GM12878 (cell line): ENCODE data around the gene KLF6. TPM values are rescaled to one million over a fixed set of nuclear protein-coding genes. Genes with fewer than 3 reads are reported as not detected.

Experiments used
- CEBPB ChIP-seq, 2 experiments: fragments of 150-350 bp in 1 of 2; IDR thresholded peaks; 2 replicates each; pipeline ENCODE4 v1.6.1; 2012 to 2014; ENCODE audit warnings: low read depth in 2 of 2, low read length in 2 of 2, borderline replicate concordance in 1 of 2, inconsistent platforms in 1 of 2
- CHD4 ChIP-seq: fragments of 200-600 bp; sonication (generic); IDR thresholded peaks from 2 replicates; pipeline ENCODE4 v1.6.1; 2016; ENCODE audit warnings: mild to moderate bottlenecking
- GABPA ChIP-seq: IDR thresholded peaks from 2 replicates; pipeline ENCODE4 v1.6.1; 2014; ENCODE audit warnings: antibody characterized with exemption, low read depth, mild to moderate bottlenecking, inconsistent platforms
- HDGF ChIP-seq: fragments of 450-650 bp; IDR thresholded peaks from 2 replicates; pipeline ENCODE4 v1.6.1; 2016; ENCODE audit warnings: antibody characterized with exemption
- JUNB ChIP-seq: IDR thresholded peaks from 2 replicates; pipeline ENCODE4 v1.6.1; 2016; ENCODE audit warnings: antibody characterized with exemption, mild to moderate bottlenecking
- JUND ChIP-seq: IDR thresholded peaks from 2 replicates; pipeline ENCODE4 v1.6.1; 2012; ENCODE audit warnings: low read depth, mild to moderate bottlenecking, low read length, improper control_type of control experiment, moderate library complexity
- NBN ChIP-seq: fragments of 450-650 bp; IDR thresholded peaks from 2 replicates; pipeline ENCODE4 v1.6.1; 2016
- POLR2A ChIP-seq: IDR thresholded peaks from 2 replicates; pipeline ENCODE4 v1.6.1; 2011; ENCODE audit warnings: low read depth, mild to moderate bottlenecking, low read length
- TAF1 ChIP-seq: IDR thresholded peaks from 2 replicates; pipeline ENCODE4 v1.6.1; 2011; ENCODE audit warnings: mild to moderate bottlenecking, low read depth, low read length, borderline replicate concordance
- TCF3 ChIP-seq: IDR thresholded peaks from 2 replicates; pipeline ENCODE4 v1.6.1; 2012; ENCODE audit warnings: low read depth, mild to moderate bottlenecking, low read length, borderline replicate concordance; ENCODE audit not compliant: insufficient read depth
- ZNF207 ChIP-seq: fragments of 450-650 bp; IDR thresholded peaks from 2 replicates; pipeline ENCODE4 v1.6.1; 2014; ENCODE audit warnings: antibody characterized with exemption, mild to moderate bottlenecking, borderline replicate concordance
- ZNF24 ChIP-seq: fragments of 450-650 bp; IDR thresholded peaks from 2 replicates; pipeline ENCODE4 v1.6.1; 2017; ENCODE audit warnings: antibody characterized with exemption, mild to moderate bottlenecking
- ZNF274 ChIP-seq: IDR thresholded peaks from one replicate; pipeline ENCODE4 v1.8.0; 2011; ENCODE audit not compliant: insufficient read length, insufficient read depth
- ZZZ3 ChIP-seq: IDR thresholded peaks from 2 replicates; pipeline ENCODE4 v1.6.1; 2011; ENCODE audit warnings: low read depth; ENCODE audit not compliant: control insufficient read depth, insufficient read length
- polyA plus RNA-seq, 11 experiments: library from polyadenylated mRNA; depleted of rRNA in 4 of 11; unstranded in 6 of 11; stranded (reverse) in 5 of 11; fragments of >200 nt; fragmentation: Nextera tagmentation in 4 of 11; fragmentation: Illumina TruSeq in 1 of 11; extraction: Ambion mirVana in 4 of 11; extraction: Trizol in 1 of 11; gene quantifications; 1 replicate in 1 of 11; 2 replicates in 10 of 11; pipeline versions ENCODE4 v1.2.1 to v1.2.3, GENCODE V29; 2011 to 2016; ENCODE audit warnings: inconsistent platforms in 2 of 11, missing spikeins in 2 of 11, low read depth in 1 of 11
- total RNA-seq, 4 experiments: library from RNA; depleted of rRNA in 3 of 4; stranded (reverse); fragments of >200 nt in 3 of 4; fragmentation: Illumina TruSeq in 1 of 4; extraction: Trizol in 1 of 4; gene quantifications; 2 replicates each; pipeline versions ENCODE4 v1.2.1 to v1.2.3, GENCODE V29; 2013 to 2021
- TF ChIP-seq, protein P1 (sequence below): IDR thresholded peaks from 2 replicates; pipeline ENCODE4 v1.6.1; 2011; ENCODE audit warnings: low read depth, low read length, improper control_type of control experiment, borderline replicate concordance
- TF ChIP-seq, protein P2 (sequence below): fragments of 450-650 bp; IDR thresholded peaks from 2 replicates; pipeline ENCODE4 v1.6.1; 2017; ENCODE audit warnings: low read depth, mild to moderate bottlenecking, moderate library complexity
- TF ChIP-seq, protein P3 (sequence below): IDR thresholded peaks from 2 replicates; pipeline ENCODE4 v1.6.1; 2011; ENCODE audit warnings: mild to moderate bottlenecking, low read depth, low read length, moderate library complexity; ENCODE audit not compliant: insufficient replicate concordance
- TF ChIP-seq, protein P4 (sequence below): IDR thresholded peaks from 2 replicates; pipeline ENCODE4 v1.6.1; 2011; ENCODE audit warnings: borderline replicate concordance, low read depth, mild to moderate bottlenecking, moderate library complexity, low read length; ENCODE audit not compliant: insufficient read depth, poor library complexity, severe bottlenecking
- TF ChIP-seq, protein P5 (sequence below): IDR thresholded peaks from 2 replicates; pipeline ENCODE4 v1.6.1; 2011; ENCODE audit warnings: borderline replicate concordance, low read depth, mild to moderate bottlenecking, moderate library complexity, mixed read lengths, low read length; ENCODE audit not compliant: insufficient read depth; ENCODE audit errors: extremely low read length
- TF ChIP-seq, protein P6 (sequence below): fragments of 450-650 bp; IDR thresholded peaks from 2 replicates; pipeline ENCODE4 v1.6.1; 2016; ENCODE audit warnings: mild to moderate bottlenecking
- TF ChIP-seq, protein P7 (sequence below): fragments of 450-650 bp; IDR thresholded peaks from 2 replicates; pipeline ENCODE4 v1.6.1; 2017; ENCODE audit warnings: antibody characterized with exemption, mild to moderate bottlenecking, moderate library complexity

KLF6 gene
- total and polyA plus RNA-seq, 10 of the 15 experiments (the other 5 are each of a cell fraction or from before 2014, with no cell fraction given) = 7.4 to 54.1 (median 23.5) TPM

DNA sequence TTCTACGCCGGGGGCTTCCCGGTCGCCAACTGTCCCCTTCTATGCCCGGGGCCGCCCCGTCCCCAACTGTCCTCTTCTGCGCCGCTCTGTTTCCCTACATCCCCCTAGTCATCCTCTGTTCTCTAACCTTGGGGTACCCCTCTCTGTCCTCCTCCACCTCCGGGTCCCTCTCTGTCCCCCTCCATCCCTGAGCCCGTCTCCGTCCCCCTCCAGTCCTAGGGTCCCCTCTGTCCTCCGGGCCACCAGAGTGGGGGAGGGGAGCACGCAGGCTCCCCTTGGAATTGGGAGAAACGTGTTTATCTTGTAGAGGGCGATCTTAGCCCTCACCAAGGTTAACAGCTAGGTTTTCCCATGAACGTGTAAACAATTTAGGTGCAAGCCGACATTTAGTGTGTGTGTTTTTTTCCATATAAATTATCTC lies 852 bp upstream of the KLF6 start (continued):
- TF ChIP-seq, protein P1, sequence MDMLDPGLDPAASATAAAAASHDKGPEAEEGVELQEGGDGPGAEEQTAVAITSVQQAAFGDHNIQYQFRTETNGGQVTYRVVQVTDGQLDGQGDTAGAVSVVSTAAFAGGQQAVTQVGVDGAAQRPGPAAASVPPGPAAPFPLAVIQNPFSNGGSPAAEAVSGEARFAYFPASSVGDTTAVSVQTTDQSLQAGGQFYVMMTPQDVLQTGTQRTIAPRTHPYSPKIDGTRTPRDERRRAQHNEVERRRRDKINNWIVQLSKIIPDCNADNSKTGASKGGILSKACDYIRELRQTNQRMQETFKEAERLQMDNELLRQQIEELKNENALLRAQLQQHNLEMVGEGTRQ = no peak
- TF ChIP-seq CHD4 = no peak
- TF ChIP-seq GABPA = no peak
- TF ChIP-seq HDGF = no peak; the same call in 1 of the 2 replicates
- TF ChIP-seq JUND = no peak
- TF ChIP-seq, protein P2, sequence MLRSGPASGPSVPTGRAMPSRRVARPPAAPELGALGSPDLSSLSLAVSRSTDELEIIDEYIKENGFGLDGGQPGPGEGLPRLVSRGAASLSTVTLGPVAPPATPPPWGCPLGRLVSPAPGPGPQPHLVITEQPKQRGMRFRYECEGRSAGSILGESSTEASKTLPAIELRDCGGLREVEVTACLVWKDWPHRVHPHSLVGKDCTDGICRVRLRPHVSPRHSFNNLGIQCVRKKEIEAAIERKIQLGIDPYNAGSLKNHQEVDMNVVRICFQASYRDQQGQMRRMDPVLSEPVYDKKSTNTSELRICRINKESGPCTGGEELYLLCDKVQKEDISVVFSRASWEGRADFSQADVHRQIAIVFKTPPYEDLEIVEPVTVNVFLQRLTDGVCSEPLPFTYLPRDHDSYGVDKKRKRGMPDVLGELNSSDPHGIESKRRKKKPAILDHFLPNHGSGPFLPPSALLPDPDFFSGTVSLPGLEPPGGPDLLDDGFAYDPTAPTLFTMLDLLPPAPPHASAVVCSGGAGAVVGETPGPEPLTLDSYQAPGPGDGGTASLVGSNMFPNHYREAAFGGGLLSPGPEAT = peak; percentile 30; the same call in 1 of the 2 replicates
- TF ChIP-seq ZNF274 = no peak
- TF ChIP-seq JUNB = no peak
- TF ChIP-seq, protein P3, sequence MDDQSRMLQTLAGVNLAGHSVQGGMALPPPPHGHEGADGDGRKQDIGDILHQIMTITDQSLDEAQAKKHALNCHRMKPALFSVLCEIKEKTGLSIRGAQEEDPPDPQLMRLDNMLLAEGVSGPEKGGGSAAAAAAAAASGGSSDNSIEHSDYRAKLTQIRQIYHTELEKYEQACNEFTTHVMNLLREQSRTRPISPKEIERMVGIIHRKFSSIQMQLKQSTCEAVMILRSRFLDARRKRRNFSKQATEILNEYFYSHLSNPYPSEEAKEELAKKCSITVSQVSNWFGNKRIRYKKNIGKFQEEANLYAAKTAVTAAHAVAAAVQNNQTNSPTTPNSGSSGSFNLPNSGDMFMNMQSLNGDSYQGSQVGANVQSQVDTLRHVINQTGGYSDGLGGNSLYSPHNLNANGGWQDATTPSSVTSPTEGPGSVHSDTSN = no peak
- TF ChIP-seq ZNF24 = no peak
- TF ChIP-seq POLR2A = peak; percentile 75
- TF ChIP-seq, protein P4, sequence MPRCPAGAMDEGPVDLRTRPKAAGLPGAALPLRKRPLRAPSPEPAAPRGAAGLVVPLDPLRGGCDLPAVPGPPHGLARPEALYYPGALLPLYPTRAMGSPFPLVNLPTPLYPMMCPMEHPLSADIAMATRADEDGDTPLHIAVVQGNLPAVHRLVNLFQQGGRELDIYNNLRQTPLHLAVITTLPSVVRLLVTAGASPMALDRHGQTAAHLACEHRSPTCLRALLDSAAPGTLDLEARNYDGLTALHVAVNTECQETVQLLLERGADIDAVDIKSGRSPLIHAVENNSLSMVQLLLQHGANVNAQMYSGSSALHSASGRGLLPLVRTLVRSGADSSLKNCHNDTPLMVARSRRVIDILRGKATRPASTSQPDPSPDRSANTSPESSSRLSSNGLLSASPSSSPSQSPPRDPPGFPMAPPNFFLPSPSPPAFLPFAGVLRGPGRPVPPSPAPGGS = no peak
- TF ChIP-seq, protein P5, sequence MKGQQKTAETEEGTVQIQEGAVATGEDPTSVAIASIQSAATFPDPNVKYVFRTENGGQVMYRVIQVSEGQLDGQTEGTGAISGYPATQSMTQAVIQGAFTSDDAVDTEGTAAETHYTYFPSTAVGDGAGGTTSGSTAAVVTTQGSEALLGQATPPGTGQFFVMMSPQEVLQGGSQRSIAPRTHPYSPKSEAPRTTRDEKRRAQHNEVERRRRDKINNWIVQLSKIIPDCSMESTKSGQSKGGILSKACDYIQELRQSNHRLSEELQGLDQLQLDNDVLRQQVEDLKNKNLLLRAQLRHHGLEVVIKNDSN = no peak
- TF ChIP-seq, protein P6, sequence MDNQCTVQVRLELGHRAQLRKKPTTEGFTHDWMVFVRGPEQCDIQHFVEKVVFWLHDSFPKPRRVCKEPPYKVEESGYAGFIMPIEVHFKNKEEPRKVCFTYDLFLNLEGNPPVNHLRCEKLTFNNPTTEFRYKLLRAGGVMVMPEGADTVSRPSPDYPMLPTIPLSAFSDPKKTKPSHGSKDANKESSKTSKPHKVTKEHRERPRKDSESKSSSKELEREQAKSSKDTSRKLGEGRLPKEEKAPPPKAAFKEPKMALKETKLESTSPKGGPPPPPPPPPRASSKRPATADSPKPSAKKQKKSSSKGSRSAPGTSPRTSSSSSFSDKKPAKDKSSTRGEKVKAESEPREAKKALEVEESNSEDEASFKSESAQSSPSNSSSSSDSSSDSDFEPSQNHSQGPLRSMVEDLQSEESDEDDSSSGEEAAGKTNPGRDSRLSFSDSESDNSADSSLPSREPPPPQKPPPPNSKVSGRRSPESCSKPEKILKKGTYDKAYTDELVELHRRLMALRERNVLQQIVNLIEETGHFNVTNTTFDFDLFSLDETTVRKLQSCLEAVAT = peak; percentile 96
- no peak; the same call in 1 of the 2 replicates for TF ChIP-seq NBN
- no peak for TF ChIP-seq ZZZ3
- TF ChIP-seq ZNF207 = no peak
- no peak for TF ChIP-seq CEBPB (IDR thresholded peaks at IDR 0.05; ENCODE audit: borderline replicate concordance in 1 of 2, low read depth in 2 of 2, low read length in 2 of 2)
- no peak for TF ChIP-seq TCF3
- TF ChIP-seq, protein P7, sequence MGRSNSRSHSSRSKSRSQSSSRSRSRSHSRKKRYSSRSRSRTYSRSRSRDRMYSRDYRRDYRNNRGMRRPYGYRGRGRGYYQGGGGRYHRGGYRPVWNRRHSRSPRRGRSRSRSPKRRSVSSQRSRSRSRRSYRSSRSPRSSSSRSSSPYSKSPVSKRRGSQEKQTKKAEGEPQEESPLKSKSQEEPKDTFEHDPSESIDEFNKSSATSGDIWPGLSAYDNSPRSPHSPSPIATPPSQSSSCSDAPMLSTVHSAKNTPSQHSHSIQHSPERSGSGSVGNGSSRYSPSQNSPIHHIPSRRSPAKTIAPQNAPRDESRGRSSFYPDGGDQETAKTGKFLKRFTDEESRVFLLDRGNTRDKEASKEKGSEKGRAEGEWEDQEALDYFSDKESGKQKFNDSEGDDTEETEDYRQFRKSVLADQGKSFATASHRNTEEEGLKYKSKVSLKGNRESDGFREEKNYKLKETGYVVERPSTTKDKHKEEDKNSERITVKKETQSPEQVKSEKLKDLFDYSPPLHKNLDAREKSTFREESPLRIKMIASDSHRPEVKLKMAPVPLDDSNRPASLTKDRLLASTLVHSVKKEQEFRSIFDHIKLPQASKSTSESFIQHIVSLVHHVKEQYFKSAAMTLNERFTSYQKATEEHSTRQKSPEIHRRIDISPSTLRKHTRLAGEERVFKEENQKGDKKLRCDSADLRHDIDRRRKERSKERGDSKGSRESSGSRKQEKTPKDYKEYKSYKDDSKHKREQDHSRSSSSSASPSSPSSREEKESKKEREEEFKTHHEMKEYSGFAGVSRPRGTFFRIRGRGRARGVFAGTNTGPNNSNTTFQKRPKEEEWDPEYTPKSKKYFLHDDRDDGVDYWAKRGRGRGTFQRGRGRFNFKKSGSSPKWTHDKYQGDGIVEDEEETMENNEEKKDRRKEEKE = no peak
- no peak for TF ChIP-seq TAF1
